GM13976 (cell line): Measurements from ENCODE around the gene IGSF8.

Experiments
- DNase-seq: peaks from one replicate; pipeline ENCODE4 v3.0.0; 2012; ENCODE audit warnings: low spot score
- in situ Hi-C: fragments of 300-500 bp; cut with MboI; formaldehyde crosslinking; loops from one replicate; pipeline ENCODE4 v1.12.0; 2022; ENCODE audit warnings: low sequenced_read_pairs, mixed read lengths, inconsistent platforms; ENCODE audit not compliant: unreplicated experiment
- TF ChIP-seq, protein P1 (sequence below): IDR thresholded peaks from 2 replicates; pipeline ENCODE4 v1.5.1; 2012; ENCODE audit warnings: borderline replicate concordance, mild to moderate bottlenecking; ENCODE audit not compliant: insufficient read depth; ENCODE audit errors: extremely low read depth, missing control alignments, control extremely low read depth

The IGSF8 gene

DNA sequence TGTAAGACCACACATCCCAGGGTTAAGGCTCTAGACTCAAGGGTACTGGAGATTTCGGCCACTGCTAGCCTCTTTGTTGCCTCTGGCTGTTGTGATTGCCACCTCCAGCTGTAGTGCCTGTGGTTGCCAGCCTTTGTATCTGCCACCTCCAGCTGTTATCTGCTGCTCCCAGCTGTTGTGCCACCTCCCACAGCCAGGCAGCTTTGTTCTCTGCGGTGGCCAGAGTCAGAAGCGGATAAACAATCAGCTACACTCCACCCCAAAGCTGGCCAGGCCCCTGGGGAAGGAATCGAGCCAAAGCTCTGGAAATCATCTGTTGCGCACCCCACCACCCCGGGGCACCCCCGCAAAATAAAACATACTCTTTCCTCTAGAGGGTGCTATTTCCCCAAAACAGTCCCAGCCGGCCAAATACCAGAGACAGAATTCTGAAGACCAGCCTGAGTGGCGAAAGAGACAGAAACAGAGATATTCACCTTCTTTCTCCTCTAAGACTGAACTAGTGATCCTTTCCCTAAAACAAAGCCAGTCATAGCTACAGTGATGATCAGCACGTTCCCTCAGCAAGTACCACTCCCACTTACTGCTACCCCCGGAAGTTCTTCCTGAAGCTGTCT, 51.8 kb downstream of the IGSF8 start:
- TF ChIP-seq, protein P1, sequence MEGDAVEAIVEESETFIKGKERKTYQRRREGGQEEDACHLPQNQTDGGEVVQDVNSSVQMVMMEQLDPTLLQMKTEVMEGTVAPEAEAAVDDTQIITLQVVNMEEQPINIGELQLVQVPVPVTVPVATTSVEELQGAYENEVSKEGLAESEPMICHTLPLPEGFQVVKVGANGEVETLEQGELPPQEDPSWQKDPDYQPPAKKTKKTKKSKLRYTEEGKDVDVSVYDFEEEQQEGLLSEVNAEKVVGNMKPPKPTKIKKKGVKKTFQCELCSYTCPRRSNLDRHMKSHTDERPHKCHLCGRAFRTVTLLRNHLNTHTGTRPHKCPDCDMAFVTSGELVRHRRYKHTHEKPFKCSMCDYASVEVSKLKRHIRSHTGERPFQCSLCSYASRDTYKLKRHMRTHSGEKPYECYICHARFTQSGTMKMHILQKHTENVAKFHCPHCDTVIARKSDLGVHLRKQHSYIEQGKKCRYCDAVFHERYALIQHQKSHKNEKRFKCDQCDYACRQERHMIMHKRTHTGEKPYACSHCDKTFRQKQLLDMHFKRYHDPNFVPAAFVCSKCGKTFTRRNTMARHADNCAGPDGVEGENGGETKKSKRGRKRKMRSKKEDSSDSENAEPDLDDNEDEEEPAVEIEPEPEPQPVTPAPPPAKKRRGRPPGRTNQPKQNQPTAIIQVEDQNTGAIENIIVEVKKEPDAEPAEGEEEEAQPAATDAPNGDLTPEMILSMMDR, result peak; percentile 54
- in situ Hi-C loops, result no loop called here
- peak; percentile 81 for DNase-seq

DNA sequence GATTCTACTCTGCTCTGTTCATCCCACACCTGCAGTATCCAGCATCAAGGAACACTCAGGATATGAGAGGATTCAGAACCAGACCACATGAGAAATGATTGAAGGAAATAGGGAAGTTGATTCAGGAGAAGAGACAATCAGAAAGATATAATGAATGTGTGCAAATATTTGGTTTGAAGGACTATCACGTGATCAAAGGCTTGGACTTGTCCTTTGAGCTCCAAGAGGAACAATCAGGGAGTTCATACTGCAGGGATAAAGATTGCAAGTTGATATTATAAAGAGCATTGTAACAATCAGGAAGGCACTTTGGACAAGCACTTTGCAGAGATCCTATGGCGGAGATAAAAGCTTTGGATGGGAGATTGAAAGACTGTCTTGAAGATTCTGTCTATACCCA, 52.8 kb downstream of the IGSF8 start:
- in situ Hi-C loops, result no loop called here
- no peak for DNase-seq
- TF ChIP-seq, protein P1, result no peak

DNA sequence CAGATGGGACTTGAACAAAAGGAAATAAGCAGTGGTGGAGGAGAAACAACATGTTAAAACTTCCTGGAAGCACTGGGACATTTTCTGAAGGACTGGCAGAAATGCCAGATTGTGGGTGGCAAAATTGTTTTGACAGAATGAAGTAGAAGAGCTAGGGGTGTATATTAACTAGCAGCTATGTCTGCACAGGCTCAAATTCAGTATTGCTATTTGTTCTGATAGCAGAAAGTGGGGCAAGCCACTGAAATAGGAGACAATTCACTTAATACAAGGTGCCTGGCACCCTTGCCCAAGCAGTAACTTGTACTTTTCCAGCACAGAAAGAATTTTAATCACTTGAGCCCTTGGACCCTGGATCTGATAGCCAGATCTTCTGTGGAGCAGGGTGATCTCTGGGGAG, 54.9 kb downstream of the IGSF8 start:
- TF ChIP-seq, protein P1, result no peak
- in situ Hi-C loops, result no loop called here
- no peak for DNase-seq
